Femur (tissue), 1 donor: ENCODE data around the gene ADCY9.
A peak's percentile ranks its signal among the peaks of the same experiment; 100 is the strongest.

Source experiments
- DNase-seq: peaks from one replicate; pipeline ENCODE4 v3.0.0-alpha.2; 2017

ADCY9 gene

DNA sequence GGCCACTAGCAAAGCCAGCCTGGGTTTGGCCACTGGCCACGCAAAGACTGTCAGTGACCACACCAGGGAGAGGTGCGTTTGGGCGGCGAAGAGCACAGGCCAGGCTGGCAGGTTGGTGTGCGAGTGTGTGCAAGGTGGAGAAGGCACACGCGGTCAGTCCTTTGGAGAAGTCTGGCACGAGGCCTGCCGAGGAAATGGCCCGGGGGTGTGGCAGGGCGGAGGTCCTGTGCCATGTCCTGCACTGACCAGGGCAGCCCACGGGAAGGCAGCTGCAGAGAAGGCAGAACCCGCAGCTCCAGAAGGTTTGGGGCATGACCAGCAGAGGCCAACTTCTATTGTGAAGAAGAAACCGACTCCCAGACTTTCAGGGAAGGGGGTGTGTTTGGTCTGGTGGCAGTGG lies 90.8 kb downstream of the ADCY9 start:
- DNase-seq = no peak

DNA sequence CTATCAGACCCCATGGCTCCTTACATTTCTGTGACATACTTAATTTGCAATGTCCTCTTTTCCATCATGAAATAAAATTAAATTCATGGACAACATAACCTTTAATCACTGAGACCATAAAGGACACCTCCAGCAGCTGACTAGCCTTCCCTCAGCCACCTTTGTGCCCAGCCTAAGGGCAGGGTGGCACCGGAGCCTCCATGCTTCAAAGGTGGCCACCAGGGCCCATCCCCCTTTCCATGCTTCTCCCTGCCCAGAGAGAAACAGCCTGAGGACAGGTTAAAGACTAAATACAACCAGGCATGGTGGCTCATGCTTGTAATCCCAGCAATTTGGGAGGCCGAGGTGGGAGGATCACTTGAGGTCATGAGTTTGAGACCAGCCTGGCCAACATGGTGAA lies 94.3 kb downstream of the ADCY9 start:
- no peak for DNase-seq

DNA sequence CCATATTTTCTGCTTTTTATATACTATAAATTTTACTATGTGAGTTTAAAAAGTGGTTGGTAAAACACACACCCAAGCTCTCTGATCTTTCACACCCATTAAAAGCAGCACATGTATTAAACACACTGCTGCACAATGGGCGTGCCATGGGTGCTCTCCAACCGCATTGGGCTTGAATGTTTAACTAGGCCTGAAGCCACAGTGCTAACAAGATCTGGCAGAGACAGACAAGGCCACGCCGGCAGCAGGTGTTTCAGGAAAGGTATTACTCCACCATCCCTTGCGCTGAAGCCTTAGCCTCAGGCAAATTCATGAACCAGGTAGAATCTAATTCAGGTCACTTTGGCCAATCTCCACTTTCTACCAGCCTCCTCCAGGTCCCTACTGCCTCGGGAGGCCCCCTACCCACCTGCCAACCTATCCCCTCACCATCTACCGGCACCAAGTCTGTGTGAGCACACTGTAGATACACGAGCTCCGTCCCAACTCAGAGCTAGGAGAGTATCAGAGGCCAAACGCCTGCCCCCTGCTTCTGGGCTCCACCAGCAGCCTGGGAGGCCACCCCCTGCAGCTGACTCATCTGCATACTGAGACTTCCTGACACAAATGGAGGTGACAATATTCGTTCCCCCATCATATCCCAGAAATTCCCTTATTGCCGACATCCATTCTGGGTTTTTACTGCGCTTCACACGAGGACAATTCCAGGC lies 95.0 kb downstream of the ADCY9 start:
- DNase-seq = no peak

DNA sequence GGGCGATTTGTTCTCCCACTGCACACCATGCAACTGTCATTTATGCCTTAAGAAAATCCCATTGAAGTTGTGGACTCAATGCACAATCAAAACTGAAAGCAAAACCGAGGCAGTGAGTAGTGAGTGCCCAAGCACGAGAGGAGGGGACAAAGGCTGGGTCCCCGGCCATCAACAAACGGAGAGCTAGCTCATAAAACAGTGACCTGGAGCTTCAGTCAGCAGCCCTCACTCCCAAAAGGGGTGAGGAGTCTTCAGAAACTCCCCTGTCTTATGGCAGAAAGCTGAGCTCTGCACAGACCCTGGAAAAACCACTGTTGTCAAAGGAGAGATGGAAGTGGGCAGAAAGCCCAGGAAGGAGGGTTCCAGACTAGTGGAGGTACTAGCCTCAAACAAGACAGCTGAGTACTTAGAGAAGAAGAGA lies 96.9 kb downstream of the ADCY9 start:
- no peak for DNase-seq

DNA sequence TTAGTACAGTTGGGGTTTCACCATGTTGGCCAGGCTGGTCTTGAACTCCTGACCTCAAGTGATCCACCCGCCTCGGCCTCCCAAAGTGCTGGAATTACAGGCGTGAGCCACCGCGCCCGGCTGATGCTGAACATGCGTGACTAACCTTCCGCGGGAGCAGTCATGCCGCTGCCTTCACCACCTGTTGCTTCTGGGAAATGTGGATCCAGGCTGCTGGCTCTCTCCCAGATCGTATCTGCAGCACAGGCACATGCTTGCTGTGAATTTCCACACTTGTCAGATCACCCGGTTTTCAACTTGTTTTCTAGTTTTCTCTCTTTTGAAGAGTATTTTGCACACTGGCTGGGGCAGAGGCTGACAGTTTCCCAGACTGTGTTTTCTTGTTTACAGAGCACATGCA lies 97.9 kb downstream of the ADCY9 start:
- DNase-seq = peak; percentile 43

DNA sequence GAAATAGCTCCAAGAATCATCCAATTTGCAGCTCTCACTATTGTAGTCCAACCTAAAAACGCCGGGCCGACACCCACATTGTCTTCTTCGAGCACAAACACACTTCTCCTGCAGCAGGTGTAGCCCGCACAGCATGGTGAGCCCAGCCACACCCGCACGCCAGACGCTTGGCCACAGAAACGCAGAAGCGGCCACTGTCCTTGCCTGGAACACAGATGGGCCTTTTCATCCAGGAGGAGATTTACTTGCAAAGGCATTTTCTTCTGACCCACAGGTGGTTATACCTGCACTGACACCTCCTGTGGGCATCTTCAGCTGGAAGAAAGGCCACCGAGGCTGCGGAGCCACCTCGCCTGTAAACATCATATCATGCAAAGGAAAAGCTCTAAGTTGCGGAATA lies 98.4 kb downstream of the ADCY9 start:
- no peak for DNase-seq

DNA sequence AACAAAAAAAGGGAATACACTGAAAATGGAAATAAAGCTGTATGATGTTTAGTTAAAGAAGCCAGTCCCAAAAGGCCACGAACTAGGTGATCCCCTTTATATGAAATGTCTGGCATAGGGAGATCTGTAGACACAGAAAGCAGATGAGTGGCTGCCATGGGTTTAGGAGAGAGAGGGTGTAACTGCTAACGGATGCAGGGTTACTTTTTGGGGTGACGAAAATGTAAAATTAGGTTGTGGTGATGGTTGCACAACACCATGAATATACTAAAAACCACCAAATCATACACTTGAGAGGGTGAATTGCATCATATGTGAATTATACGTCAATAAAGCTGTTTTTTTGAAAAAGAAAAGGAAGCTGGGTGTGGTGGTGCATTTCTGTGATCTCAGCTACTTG lies 99.6 kb downstream of the ADCY9 start:
- no peak for DNase-seq

DNA sequence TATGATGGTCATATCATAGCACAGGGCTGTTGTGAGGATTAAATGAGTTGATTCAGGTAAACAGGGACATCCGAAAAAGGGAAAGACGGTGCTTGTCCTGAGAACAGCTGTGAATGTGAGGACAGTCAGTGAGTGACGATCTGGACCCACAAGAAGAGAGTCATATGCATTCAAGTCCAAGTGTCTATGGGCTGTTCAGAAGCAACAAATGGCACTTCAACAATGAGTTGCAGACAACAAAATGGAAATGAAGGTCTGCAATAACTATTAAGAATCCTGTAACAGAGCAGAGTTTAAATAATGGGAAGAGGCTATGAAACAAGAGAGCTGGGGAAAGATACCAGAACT lies 100.3 kb downstream of the ADCY9 start:
- DNase-seq = no peak

DNA sequence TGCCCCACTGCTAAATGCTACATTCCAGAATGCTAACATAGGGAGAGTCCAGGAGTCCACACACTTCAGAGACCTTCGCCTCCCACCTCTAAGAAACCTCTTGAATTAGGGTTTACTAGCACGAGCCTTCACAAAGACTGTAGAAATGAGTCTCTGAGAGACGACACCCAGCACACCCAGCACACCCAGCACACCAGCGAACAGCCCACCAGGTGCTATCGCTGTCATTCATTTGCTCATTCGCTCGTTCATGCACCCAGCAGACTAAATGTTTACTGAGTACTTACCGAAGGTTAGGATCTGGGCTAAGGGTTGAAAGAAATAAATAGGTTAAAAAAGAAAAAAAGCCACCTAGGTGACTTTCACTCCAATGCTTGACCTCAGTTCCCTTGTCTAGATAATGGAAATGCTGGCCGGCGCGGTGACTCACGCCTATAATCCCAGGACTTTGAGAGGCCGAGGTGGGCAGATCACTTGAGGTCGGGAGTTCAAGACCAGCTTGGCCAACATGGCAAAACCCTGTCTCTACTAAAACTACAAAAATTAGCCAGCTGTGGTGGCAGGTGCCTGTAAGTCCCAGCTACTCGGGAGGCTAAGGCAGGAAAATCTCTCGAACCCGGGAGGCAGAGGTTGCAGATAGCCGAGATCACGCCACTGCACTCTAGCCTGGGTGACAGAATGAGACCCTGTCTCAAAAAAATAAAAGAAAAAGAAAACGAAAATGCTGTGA lies 100.8 kb downstream of the ADCY9 start:
- no peak for DNase-seq

DNA sequence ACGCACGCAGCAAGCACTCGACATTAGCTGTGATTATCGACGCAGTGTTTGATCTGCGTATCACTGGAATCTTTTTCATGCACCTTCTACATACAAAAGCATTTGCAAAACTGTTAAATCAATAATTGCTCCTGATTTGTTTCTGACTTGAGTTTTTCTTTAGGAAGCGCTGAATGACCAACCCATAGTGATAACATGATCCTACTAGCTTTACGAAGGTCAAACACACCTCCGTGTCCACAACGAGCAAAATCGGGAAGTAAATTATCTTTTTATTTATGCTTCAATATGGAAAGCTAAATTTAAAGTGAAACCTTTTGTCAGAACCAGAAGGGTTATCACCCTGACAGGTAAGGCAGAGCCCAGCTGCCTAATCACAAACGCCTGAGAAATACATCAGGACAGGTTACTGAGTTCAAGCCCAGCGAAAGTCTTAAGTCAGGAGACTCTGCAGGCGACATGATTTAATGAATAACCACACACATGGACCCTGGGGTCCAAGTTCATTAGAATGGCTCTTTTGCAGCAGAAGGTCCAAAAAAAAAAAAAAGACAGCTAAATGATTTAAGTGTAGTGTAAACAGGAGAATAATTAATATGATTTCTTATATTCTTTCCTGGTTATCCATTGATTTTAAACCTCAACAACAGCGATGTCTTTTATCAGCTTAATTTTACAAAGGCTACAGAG lies 104.2 kb downstream of the ADCY9 start:
- no peak for DNase-seq

DNA sequence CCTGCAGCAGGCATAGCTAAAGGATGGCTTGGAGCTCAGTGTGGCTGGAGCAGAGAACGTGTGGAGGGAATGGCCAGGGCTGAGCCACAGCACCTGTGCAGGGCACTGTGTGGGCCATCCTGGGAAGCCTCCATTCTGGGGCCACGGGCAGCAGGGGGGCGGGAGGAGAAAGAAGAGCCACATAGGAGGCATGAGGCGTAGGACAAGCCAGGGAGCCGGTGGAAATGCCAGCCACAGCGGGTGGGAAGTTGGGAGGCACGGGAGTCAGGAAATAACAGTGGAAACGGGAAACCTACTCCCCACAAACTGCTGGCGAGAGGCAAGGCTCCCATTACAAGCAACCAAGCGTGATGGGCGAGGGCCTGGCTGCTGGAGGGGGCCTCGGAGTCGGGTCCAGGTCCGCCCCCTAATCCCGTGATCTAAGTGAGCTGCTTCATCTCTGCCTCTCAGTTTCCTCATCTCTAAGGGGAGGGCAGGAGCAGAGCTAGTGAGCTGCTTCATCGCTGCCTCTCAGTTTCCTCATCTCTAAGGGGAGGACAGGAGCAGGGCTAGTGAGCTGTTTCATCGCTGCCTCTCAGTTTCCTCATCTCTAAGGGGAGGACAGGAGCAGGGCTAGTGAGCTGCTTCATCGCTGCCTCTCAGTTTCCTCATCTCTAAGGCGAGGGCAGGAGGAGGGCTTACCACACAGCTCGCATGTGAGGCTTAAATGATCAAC lies 104.9 kb downstream of the ADCY9 start:
- peak; percentile 36 for DNase-seq

DNA sequence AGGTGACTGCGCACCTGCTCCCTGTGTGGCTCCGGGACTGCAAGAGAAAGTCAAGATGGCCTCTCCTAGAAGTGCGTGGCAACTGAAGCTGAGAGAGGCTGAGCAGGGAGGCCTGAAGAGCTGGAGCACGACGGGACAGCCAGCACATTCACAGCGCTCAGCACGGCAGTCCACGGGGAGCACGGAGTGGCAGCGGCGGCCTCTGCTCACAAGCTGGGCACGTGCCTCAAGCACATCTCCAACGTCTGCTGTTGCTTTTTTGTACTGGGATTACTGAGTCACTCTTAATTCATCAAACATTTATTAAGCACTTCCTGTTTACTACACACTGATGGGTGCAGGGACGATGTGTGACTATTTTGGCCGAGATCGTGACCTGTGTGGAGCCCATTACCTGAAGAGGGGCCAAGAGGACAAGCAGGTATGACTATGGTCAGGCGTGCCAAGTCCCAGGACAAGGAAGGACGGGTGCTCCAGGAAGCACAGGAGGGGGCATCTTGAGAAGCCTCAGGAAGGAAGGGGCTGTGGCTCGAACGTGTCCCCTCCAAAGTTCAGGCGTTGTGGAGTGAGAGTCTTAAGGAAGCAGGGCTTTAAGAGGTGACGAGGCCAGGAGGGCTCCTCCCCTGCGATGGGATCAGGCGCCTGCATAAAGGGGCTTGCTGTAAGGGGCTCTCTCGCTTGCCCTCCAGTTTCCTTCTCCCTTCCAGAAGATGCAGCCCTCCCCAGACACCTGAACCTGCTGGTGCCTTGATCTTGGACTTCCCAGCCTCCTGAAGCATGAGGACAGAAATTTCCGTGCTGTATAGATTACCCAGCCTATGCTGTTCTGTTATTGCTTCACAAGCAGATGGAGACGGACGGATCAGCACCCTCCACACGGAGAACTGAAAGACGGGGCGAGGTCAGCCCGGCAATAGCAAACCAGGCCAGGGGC lies 105.8 kb downstream of the ADCY9 start:
- no peak for DNase-seq

DNA sequence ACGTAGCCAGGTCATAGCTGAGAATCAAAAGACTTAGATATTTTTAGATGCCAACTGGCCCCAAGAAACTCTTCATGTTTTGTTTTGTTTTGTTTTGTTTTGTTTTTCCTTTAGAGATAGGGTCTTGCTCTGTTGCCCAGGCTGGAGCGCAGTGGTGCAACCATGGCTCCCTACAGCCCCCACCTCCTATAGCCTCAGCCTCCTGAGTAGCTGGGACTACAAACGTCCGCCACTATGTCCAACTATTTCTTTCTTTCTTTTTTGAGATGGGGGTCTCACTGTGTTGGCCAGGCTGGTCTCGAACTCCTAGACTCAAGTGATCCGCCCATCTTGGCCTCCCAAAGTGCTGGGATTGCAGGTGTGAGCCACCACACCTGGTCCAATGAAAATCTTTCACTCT lies 107.1 kb downstream of the ADCY9 start:
- no peak for DNase-seq

DNA sequence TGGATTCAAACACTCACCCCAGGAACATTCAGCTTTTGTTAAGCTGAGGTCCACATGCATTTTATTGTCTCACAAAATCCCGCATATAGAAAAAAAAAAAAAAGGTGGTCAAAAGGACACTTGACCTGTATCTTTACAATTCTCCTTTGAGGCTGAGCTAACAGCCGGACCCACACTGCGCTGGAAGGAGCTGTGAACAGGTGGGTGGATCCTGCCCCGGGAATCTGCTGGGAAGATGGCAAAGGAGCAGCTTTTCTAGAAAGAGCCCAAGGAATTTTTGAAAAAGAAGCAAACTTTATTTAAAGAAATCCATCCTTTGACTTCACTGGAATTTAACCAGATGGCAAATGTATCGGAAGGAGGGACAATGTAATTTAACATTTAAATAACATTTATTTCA lies 108.1 kb downstream of the ADCY9 start:
- no peak for DNase-seq

DNA sequence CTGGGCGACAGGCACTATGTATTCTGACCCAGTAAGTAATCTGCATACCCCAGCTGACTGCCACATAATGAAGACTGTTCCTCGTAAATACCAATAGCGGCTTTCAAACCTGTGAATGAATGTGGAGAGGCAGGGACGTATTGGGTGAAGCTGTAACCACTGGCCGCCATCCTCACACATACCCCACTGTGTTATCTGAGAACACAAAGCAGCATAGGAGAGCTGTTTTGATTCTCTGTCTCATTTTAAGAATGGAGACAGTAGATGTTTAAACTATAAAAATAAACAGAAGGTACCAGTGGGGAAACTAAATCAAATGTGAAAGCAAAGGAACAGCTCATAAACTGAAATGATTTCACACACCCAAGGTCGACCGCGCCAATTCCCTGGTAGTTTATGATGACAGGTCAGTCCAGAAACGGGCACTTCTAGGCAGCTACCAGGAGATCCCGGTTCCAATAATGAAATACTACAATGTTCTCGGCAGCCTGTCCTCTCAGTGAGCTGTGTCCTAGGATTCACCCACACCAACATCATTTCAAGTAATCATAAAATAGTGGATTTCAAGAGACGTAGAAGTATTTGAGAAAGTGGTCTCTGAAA lies 109.7 kb downstream of the ADCY9 start:
- no peak for DNase-seq

DNA sequence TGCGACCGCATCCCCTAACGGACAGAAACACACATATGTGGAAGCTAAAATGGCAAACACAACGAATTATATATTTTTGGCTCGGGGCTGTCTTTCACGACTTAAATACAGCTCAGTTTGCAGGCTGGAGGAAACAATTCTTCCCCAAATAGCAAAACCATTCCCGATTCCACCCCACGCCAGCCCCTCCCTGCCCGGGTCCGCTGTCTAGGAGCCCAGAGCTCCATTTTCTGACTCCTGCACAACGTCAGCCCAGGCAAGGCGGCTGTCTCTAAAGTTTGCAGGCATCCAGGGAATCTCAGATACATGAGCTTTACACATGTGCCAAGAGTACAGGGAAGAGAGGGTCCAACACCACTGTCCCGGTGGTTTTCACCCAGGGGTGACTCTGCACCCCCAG lies 110.5 kb downstream of the ADCY9 start:
- DNase-seq = no peak

DNA sequence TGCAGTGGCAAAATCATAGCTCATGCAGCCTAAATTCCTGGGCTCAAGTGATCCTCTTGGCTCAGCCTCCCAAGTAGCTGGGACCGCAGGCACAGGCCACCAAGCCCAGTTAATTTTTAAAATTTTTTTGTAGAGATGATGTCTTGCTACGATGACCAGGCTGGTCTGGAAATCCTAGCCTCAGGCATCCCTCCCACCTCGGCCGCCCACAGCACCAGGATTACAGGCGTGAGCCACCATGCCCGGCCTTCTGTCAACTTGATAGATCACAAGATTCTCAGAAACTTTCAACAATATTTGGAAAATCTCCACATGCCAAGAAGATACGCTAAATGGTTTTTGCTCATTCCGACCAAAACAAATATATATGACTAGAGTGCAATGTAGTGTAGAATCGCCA lies 111.0 kb downstream of the ADCY9 start:
- DNase-seq = no peak

DNA sequence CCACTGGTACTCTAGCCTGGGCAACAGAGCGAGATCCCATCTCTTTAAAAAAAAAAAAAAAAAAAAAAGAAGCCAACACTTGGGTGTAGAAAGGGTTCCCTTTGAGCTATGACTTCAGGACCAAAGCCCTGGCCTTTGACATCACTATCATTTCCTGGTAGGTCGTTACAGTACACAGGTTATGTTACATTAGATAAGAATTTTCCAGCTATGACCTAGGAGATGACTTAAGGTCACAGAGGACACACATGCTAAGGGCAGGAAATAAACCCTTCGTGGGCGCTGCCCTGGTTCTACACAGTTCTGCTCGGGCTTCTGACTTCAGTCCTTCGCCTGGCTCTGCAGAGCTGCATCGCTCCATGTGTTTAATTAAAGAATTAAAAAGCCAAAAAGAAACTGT lies 112.0 kb downstream of the ADCY9 start:
- no peak for DNase-seq

DNA sequence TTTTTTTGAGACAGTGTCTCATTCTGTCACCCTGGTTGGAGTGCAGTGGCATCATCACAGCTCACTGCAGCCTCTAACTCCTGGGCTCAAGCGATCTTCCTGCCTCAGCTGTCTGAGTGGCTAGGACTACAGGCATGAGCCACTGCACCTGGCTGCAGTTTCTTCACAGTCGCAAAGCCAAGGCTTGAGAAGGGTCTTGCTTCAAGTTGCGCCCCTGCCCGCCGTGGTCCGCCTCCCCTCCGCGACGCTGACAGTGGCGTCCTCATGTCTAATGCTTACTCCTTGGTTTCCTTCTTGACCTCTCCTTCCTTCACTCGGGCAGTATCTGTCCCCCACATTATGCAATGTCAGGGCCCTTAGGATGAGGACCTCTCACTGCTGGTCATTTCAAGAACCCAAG lies 112.7 kb downstream of the ADCY9 start:
- no peak for DNase-seq

DNA sequence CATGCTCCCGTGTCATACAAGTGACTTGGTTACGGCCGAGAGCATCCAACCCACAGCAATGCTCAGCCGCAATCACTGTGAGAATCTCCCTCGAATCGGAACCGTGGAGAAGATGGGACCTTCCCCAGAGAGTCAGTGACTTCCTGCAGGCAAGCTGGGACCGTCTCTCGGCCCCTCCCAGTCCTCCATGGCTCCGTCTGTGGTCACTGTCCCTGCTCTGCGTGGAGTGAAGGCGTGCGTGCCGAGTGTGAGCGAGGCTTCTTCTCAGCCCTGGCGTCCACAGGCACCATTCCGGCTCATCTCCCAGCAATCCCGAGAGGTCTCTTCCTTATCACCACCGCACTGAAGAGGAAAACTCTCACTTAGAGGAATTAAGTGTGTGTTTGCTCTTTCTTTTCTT lies 113.1 kb downstream of the ADCY9 start:
- DNase-seq = no peak

DNA sequence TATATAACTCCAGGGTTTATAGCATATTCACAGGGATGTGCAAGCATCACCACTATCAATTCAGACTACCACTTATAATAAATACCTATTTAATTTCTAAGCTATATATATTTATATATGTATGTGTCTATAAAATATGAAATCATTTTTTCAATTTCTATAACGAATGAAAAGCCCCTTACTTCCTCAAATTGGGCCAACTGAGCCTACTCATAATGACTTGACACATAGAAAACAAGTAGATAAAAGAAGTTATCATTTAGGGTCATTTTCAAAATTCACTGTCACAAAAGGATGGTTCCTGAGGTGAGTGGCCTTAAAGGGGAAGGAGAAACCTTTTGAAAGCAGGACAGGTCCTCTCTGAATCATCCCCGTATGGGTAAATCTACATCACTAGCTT lies 114.1 kb downstream of the ADCY9 start:
- DNase-seq = no peak
